ENCODE results near the gene CPXM1. TPM values are rescaled to one million over a fixed set of nuclear protein-coding genes. Genes with fewer than 3 reads are reported as not detected.
"Not testable (repeated sequence)": the region's sequence is repeated elsewhere in the genome, so short reads cannot be mapped to it uniquely, and the experiment has no call there.

The CPXM1 gene
- total and polyA plus RNA-seq, 8 donors, result 0.50 to 16.2 (median 1.2) TPM; not detected in 3

DNA sequence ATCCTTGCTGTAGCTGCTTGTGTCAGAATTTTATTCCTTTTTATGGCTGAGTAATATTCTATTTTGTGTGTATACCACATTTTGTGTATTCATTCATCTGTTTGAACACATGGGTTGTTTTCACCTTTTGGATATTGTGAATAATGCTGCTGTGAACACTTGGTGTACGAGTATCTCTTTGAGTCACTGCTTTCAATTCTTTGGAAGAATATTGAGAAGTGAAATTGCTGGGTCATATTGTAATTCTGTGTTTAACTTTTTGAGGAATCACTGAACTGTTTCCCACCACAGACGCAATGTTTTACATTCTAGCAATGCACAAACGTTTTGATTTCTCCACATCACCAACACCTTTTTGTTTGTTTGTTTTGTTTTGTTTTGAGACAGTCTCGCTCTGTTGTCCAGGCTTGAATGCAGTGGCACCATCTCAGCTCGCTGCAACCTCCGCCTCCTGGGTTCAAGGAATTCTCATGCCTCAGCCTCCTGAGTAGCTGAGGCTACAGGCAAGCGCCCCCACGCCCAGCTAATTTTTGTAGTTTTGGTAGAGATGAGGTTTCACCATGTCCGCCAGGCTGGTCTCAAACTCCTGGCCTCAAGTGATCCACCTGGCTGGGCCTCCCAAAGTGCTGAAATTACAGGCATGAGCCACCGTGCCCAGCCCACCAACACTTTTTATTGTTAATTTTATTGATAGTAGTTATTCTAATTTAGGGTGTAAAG, 21.7 kb downstream of the CPXM1 start:
- H3K36me3 ChIP-seq, result no peaks in the 10 kb centered on the region
- no peak for TF ChIP-seq EP300 (IDR thresholded peaks at IDR 0.05)
- no peak for TF ChIP-seq POLR2AphosphoS5 (IDR thresholded peaks at IDR 0.05)
- TF ChIP-seq, protein P1, sequence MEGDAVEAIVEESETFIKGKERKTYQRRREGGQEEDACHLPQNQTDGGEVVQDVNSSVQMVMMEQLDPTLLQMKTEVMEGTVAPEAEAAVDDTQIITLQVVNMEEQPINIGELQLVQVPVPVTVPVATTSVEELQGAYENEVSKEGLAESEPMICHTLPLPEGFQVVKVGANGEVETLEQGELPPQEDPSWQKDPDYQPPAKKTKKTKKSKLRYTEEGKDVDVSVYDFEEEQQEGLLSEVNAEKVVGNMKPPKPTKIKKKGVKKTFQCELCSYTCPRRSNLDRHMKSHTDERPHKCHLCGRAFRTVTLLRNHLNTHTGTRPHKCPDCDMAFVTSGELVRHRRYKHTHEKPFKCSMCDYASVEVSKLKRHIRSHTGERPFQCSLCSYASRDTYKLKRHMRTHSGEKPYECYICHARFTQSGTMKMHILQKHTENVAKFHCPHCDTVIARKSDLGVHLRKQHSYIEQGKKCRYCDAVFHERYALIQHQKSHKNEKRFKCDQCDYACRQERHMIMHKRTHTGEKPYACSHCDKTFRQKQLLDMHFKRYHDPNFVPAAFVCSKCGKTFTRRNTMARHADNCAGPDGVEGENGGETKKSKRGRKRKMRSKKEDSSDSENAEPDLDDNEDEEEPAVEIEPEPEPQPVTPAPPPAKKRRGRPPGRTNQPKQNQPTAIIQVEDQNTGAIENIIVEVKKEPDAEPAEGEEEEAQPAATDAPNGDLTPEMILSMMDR (IDR thresholded peaks at IDR 0.05), result no peak
- TF ChIP-seq POLR2A (IDR thresholded peaks at IDR 0.05), result no peak
- no peak overlapping the region for H3K4me3 ChIP-seq
- H3K27ac ChIP-seq, result no peak overlapping the region
- no peak for DNase-seq
- 81 to 85% (median 84%) methylated on average over 10 of the region's 10 CpGs for WGBS, 5 donors
- H3K4me1 ChIP-seq, result no peaks in the 10 kb centered on the region
- intact Hi-C loops (cut with DNase I; ENCODE audit: low total_unique reads), result no loop called here
- H3K9me3 ChIP-seq, result peaks cover 0 to 11% (median 8%) of the 10 kb centered on the region in 4 donors
- H3K27me3 ChIP-seq, result peaks cover 0 to 42% (median 0%) of the 10 kb centered on the region in 3 donors

GRCh38 chr20:2775139-2775538, 25.3 kb downstream of the CPXM1 start:
- Histone ChIP-seq H3K27ac (no peak overlapping the region), H3K4me3 (no peak overlapping the region), H3K27me3 (peaks cover 0 to 26% (median 0%) of the 10 kb centered on the region in 3 donors), H3K36me3 (no peaks in the 10 kb centered on the region), H3K4me1 (no peaks in the 10 kb centered on the region), H3K9me3 (peaks cover 0 to 11% (median 8%) of the 10 kb centered on the region in 4 donors)
- intact Hi-C loops (cut with DNase I; ENCODE audit: low total_unique reads), result no loop called here
- TF ChIP-seq POLR2A (IDR thresholded peaks at IDR 0.05), result no peak
- TF ChIP-seq, protein P1 (IDR thresholded peaks at IDR 0.05), result no peak
- TF ChIP-seq POLR2AphosphoS5 (IDR thresholded peaks at IDR 0.05), result no peak
- TF ChIP-seq EP300 (IDR thresholded peaks at IDR 0.05), result no peak
- WGBS, 5 donors, result 78 to 92% (median 85%) methylated on average over 3 of the region's 3 CpGs
- DNase-seq, result no peak

DNA sequence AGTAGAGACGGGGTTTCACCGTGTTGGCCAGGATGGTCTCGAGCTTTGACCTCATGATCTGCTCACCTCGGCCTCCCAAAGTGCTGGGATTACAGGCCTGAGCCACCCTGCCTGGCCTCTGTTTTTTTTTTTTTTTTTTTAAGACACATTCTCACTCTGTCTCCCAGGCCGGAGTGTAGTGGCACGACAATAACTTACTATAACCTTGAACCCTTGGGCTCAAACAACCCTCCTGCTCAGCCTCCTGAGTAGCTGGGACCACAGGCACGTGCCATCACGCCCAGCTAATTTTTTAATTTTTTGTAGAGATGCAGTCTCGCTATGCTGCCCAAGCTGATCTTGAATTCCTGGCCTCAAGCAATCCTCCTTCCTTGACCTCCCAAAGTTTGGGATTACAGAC, 26.6 kb downstream of the CPXM1 start:
- H3K4me3 ChIP-seq, result no peak overlapping the region

GRCh38 chr20:2771631-2772080, 28.8 kb downstream of the CPXM1 start:
- TF ChIP-seq POLR2AphosphoS5 (IDR thresholded peaks at IDR 0.05) (no peak), EP300 (IDR thresholded peaks at IDR 0.05) (no peak), POLR2A (IDR thresholded peaks at IDR 0.05) (no peak)
- TF ChIP-seq, protein P1 (IDR thresholded peaks at IDR 0.05), result no peak
- Histone ChIP-seq H3K27ac (no peak overlapping the region), H3K27me3 (peaks cover 0 to 53% (median 0%) of the 10 kb centered on the region in 3 donors), H3K4me3 (no peak overlapping the region), H3K4me1 (peaks cover 0 to 18% (median 11%) of the 10 kb centered on the region in 4 donors), H3K36me3 (no peaks in the 10 kb centered on the region), H3K9me3 (peaks cover 0 to 11% (median 8%) of the 10 kb centered on the region in 4 donors)
- intact Hi-C loops (cut with DNase I; ENCODE audit: low total_unique reads), result no loop called here
- 40 to 64% (median 57%) methylated on average over 8 to 12 of the region's 12 CpGs for WGBS, 5 donors
- DNase-seq, result no peak

More for the DNA sequence above, 26.6 kb downstream of the CPXM1 start:
- peaks cover 0 to 11% (median 8%) of the 10 kb centered on the region in 4 donors for H3K9me3 ChIP-seq
- H3K27me3 ChIP-seq, result peaks cover 0 to 34% (median 0%) of the 10 kb centered on the region in 3 donors
- H3K27ac ChIP-seq, result no peak overlapping the region
- DNase-seq, result no peak
- H3K4me1 ChIP-seq, result peaks cover 0 to 5% (median under 1%) of the 10 kb centered on the region in 4 donors
- H3K36me3 ChIP-seq, result no peaks in the 10 kb centered on the region
- no peak for TF ChIP-seq EP300 (IDR thresholded peaks at IDR 0.05)
- TF ChIP-seq POLR2A (IDR thresholded peaks at IDR 0.05), result no peak
- TF ChIP-seq POLR2AphosphoS5 (IDR thresholded peaks at IDR 0.05), result no peak
- TF ChIP-seq, protein P1 (IDR thresholded peaks at IDR 0.05), result no peak
- WGBS, 5 donors, result 76 to 94% (median 88%) methylated on average over 9 of the region's 9 CpGs
- intact Hi-C loops (cut with DNase I; ENCODE audit: low total_unique reads), result no loop called here

DNA sequence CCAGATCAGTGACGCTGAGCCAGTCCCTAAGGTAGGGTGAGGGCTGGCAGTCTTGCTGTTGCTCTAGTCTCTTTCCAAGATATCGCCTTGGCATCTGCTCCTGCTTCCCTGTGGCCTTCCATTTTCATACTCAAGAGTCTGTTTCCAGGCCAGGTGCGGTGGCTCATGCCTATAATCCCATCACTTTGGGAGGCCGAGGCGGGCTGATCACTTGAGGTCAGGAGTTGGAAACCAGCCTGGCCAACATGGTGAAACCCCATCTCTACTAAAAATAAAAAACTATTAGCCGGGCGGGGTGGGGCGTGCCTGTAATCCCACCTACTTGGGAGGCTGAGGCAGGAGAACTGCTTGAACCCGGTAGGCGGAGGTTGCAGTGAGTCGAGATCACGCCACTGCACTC, 30.3 kb downstream of the CPXM1 start:
- H3K27me3 ChIP-seq, result peaks cover 0 to 58% (median 0%) of the 10 kb centered on the region in 3 donors
- H3K36me3 ChIP-seq; intact Hi-C loops (cut with DNase I; ENCODE audit: low total_unique reads); H3K9me3 ChIP-seq; H3K27ac ChIP-seq; H3K4me3 ChIP-seq; DNase-seq: not testable (repeated sequence)
- H3K4me1 ChIP-seq, result peaks cover 0 to 18% (median 11%) of the 10 kb centered on the region in 4 donors
- 79 to 94% (median 94%) methylated on average over 12 of the region's 12 CpGs for WGBS, 5 donors

Data from stomach (tissue), 9 donors.